Epidermal melanocyte (primary cell): ENCODE results near the gene PTCD2.
"Not testable (repeated sequence)": the region's sequence is repeated elsewhere in the genome, so short reads cannot be mapped to it uniquely, and the experiment has no call there.

Experiments used
- DNase-seq: peaks from one replicate; pipeline ENCODE4 v3.0.0; 2011; ENCODE audit warnings: low spot score; ENCODE audit not compliant: insufficient read length

The PTCD2 gene

GRCh38 chr5:72296256-72296655 lies 23.9 kb upstream of the PTCD2 start:
- DNase-seq: no peak

- not testable (repeated sequence) for DNase-seq
Observed at GRCh38 chr5:72298136-72298535, 22.0 kb upstream of the PTCD2 start.

GRCh38 chr5:72298711-72299110 lies 21.5 kb upstream of the PTCD2 start:
- DNase-seq: no peak

GRCh38 chr5:72300590-72301339 lies 19.4 kb upstream of the PTCD2 start:
- DNase-seq: no peak

GRCh38 chr5:72301557-72301956 lies 18.6 kb upstream of the PTCD2 start:
- DNase-seq: no peak

- no peak for DNase-seq
Observed at GRCh38 chr5:72302171-72302570, 18.0 kb upstream of the PTCD2 start.

- DNase-seq: no peak
Observed at GRCh38 chr5:72305194-72306142, 14.7 kb upstream of the PTCD2 start.

GRCh38 chr5:72307573-72307967 lies 12.6 kb upstream of the PTCD2 start:
- no peak for DNase-seq

GRCh38 chr5:72307968-72308852 lies 12.0 kb upstream of the PTCD2 start:
- DNase-seq: peak; percentile 91

- no peak for DNase-seq
Observed at GRCh38 chr5:72308853-72309191, 11.4 kb upstream of the PTCD2 start.

- DNase-seq: no peak
Observed at GRCh38 chr5:72313141-72313540, 7.0 kb upstream of the PTCD2 start.

GRCh38 chr5:72314571-72315172 lies 5.5 kb upstream of the PTCD2 start:
- DNase-seq: no peak

GRCh38 chr5:72319435-72319975 lies 668 bp upstream of the PTCD2 start:
- not testable (repeated sequence) for DNase-seq

GRCh38 chr5:72324189-72324825 lies 4.1 kb downstream of the PTCD2 start:
- no peak for DNase-seq

GRCh38 chr5:72325566-72326305 lies 5.6 kb downstream of the PTCD2 start:
- no peak for DNase-seq

- DNase-seq: no peak
Observed at GRCh38 chr5:72326306-72326649, 6.1 kb downstream of the PTCD2 start.

- DNase-seq: no peak
Observed at GRCh38 chr5:72328172-72328571, 8.0 kb downstream of the PTCD2 start.

- no peak for DNase-seq
Observed at GRCh38 chr5:72330712-72331111, 10.5 kb downstream of the PTCD2 start.

GRCh38 chr5:72337159-72337558 lies 17.0 kb downstream of the PTCD2 start:
- DNase-seq: no peak

- no peak for DNase-seq
Observed at GRCh38 chr5:72338689-72339209, 18.6 kb downstream of the PTCD2 start.
